T47D (cell line): ENCODE data around the gene SLC25A21.

ENCODE experiments used
- DNase-seq, 2 experiments: peaks; one replicate each; pipeline versions ENCODE4 v3.0.0 to v3.0.0-alpha.2; 2011 to 2012; ENCODE audit warnings: low read depth in 1 of 2, low spot score in 1 of 2
- JUND ChIP-seq: IDR thresholded peaks from 2 replicates; pipeline ENCODE4 v1.6.1; 2012; ENCODE audit warnings: low read depth
- in situ Hi-C: cut with HindIII; loops from 2 replicates; pipeline ENCODE4 v1.10.0; 2016; ENCODE audit warnings: low sequenced_read_pairs, low pct_unique_long_range_greater_than_20kb

SLC25A21 gene

DNA sequence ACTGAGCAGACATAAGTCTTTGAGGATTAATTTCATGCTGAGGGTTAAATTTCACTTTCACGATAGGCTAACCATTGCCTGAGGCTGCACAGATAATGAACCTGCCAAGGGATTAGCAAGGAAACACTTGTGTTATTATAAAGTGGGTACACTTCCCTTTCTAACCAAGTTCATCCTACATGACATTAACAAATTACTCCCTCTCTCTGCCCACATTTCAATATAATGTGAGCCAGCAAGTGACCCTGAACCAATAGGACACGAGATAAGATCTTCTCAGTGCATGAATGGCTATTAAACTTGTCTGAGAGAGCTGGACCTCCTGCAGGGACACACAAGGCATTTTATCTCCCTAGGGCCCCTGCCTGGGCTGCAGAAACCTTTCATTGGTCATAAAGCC lies 337.3 kb downstream of the SLC25A21 start:
- TF ChIP-seq JUND = no peak
- DNase-seq = peak in 1 of 2 experiments; percentile 35
- in situ Hi-C loops = no loop called here

DNA sequence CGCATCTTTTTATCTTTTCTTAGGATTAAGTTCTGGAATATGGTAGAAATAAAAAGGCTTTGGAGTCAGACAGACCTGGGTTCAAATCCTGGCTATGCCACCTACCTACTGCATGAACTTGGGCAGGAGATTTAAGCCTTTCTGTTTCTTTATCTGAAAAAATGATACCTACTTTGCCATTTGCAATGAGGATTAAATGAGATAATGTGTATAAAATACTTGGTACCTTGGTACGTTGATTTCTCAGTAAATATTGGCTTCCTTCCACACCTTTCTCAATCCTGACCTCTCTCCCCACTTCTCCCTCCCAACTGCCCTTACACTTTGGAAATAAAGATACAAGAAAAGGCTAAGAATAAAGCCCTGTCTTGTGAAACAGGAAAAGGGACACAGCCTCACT lies 338.1 kb downstream of the SLC25A21 start:
- DNase-seq = no peak
- no peak for TF ChIP-seq JUND
- in situ Hi-C loops = no loop called here

DNA sequence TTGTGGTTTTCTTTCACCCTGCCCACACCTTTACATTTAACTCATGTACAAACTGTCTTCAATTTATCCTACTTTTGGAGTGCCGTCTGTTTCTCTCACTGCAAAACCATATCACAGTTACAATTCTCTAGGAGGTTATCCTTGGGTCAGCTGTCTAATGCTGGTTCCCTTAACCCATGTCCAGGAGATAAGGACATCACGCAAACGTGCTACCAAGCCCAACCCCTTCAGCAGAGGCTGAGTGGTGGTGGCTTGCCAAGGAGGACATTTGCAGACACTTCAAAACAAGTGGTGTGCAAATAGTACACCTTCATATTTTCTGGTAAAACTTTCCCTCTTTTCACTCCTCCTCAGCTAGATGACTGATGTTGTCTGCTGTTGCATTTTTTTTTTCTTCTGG lies 342.9 kb downstream of the SLC25A21 start:
- TF ChIP-seq JUND = no peak
- in situ Hi-C loops = no loop called here
- DNase-seq = no peak

- in situ Hi-C loops = no loop called here
Measured at GRCh38 chr14:36827861-36828260, 344.5 kb downstream of the SLC25A21 start.

GRCh38 chr14:36826614-36827013 lies 345.8 kb downstream of the SLC25A21 start:
- in situ Hi-C loops = no loop called here
- no peak for DNase-seq
- TF ChIP-seq JUND = no peak

More at GRCh38 chr14:36827861-36828260, 344.5 kb downstream of the SLC25A21 start:
- DNase-seq = no peak
- TF ChIP-seq JUND = no peak

- no peak for DNase-seq
- in situ Hi-C loops = no loop called here
- TF ChIP-seq JUND = no peak
Measured at GRCh38 chr14:36824854-36825253, 347.6 kb downstream of the SLC25A21 start.

DNA sequence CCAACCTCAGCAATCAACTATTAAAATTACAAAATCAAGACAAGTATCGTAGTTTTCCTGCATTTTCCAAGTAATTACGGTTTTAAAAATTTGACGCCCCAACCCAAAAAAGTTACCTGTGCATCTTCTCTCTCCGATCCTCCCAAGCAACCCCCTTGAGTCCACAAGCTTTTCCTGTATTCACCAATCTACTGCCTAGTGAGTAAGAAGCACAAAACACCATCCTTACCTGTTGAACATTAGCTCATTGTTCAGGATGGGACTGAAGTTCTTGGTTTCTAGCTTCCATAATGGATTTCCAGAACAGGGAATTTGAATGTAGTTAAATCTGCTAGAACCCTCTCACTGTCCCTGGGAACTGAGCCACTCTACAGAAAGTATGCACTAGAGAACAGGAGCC lies 348.8 kb downstream of the SLC25A21 start:
- in situ Hi-C loops = no loop called here
- no peak for TF ChIP-seq JUND
- no peak for DNase-seq

DNA sequence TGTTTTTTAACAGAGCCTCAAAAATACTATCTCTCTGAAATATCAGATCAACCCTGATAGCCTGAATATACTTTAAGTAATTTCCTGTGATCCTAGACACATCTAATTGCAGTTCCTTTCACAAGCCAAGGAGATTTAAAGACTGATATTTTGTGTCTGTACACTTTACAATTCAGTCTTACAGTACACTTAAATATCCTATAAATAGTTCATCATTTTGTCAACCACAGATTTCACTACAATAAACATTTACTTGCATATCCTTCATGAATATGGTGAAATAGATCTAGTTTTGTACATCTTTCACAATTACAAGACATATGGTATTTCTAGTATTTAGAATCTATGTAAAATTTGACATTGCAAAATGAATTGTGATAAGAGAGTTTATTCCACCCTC lies 349.7 kb downstream of the SLC25A21 start:
- DNase-seq = no peak
- in situ Hi-C loops = no loop called here
- no peak for TF ChIP-seq JUND

GRCh38 chr14:36820901-36821300 lies 351.5 kb downstream of the SLC25A21 start:
- no peak for TF ChIP-seq JUND
- in situ Hi-C loops = no loop called here
- DNase-seq = no peak

DNA sequence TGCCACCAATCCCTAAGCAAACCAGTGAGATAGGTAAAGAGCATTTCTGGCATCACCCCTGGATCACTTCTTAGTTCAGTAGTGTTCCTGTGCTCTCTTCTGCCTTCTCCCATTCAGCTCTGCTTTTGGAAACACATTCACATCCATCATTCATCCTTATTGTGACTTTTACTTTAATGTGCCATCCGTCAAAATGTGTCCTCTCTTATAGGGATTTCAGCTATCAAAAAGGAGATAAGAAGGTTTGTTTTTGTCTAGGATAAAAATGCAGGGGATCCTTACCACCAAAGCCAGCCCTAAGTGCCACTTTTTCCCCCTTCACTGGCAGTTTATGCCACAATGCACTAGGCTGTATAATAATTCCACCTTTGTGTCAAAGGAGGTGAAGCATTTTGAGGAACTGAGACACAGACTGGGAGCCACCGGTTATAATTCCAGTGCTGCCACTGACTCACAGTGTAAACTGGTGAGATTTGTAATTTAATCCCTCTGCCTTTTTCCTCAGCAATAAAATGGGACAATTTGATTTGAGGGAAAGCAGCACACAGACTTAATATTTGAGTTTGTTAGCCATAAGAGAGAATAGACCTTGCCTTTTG lies 352.2 kb downstream of the SLC25A21 start:
- peak in 1 of 2 experiments; percentile 20 for DNase-seq
- in situ Hi-C loops = no loop called here

GRCh38 chr14:36818794-36819384 lies 353.5 kb downstream of the SLC25A21 start:
- in situ Hi-C loops = no loop called here
- peak; percentile 43 to 90 for DNase-seq
- TF ChIP-seq JUND = no peak

More for the DNA sequence above, 352.2 kb downstream of the SLC25A21 start:
- TF ChIP-seq JUND = no peak

DNA sequence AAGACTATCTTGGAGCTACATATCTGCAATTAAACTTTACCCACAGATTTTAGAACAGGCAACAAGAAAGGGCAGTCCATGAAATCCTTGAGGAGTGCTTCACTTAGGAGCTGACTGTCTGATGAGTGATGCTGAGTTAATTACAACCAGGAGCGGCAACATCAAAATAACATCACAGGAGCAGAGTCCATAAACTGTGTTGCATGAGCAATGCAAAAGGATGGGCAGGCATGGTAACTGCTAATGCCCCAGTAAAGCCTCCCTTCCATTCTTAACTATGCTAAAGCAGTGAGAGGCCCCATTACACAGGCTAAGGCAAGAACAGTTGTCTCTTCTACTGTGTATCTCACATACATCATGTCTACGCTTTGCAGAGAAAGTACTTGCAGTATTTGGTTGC lies 354.2 kb downstream of the SLC25A21 start:
- DNase-seq = no peak
- TF ChIP-seq JUND = no peak
- in situ Hi-C loops = no loop called here

- no peak for DNase-seq
- in situ Hi-C loops = no loop called here
- TF ChIP-seq JUND = no peak
Measured at GRCh38 chr14:36817071-36817930, 355.1 kb downstream of the SLC25A21 start.
